ENCODE results near the gene LCE6A. TPM values are rescaled to one million over a fixed set of nuclear protein-coding genes. Genes with fewer than 3 reads are reported as not detected.

Gene LCE6A, protein sequence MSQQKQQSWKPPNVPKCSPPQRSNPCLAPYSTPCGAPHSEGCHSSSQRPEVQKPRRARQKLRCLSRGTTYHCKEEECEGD
- not detected in 2 replicates for polyA plus RNA-seq (2011; rRNA removed)
- not detected in 2 replicates for polyA minus RNA-seq (2011; rRNA and poly(A)+ RNA removed)

- POLR2A ChIA-PET = no interaction called here
- H3K27ac ChIP-seq (ENCODE audit: low read depth, low read length) = no peak within 1 kb of the TSS
- no peak for TF ChIP-seq CTCF (IDR thresholded peaks at IDR 0.05; ENCODE audit: low read depth, low read length)
- H3K27me3 ChIP-seq (ENCODE audit: control insufficient read depth, insufficient read depth, low read length) = no peaks in the 10 kb centered on the region
- no peak for DNase-seq (ENCODE audit: low read depth, low spot score)
- no peaks in the 10 kb centered on the region for H3K9me3 ChIP-seq (ENCODE audit: control insufficient read depth, insufficient read depth, low read length)
- no peak within 1 kb of the TSS for H3K4me3 ChIP-seq (ENCODE audit: low read depth, low read length)
- CTCF ChIA-PET = no interaction called here
These were observed at the start of gene LCE6A for GRCh38 chr1:152842556-152842955. TSS of gene LCE6A (plus strand) at chr1:152842856. CDS start at chr1:152843521, 665 bp downstream.

- ChIA-PET CTCF (no interaction called here), POLR2A (no interaction called here)
- peaks cover 4% of the 10 kb centered on the region for H3K9me3 ChIP-seq (ENCODE audit: control insufficient read depth, insufficient read depth, low read length)
- no peak overlapping the region for H3K27ac ChIP-seq (ENCODE audit: low read depth, low read length)
- no peaks in the 10 kb centered on the region for H3K27me3 ChIP-seq (ENCODE audit: control insufficient read depth, insufficient read depth, low read length)
- no peak for DNase-seq (ENCODE audit: low read depth, low spot score)
- no peak for TF ChIP-seq CTCF (IDR thresholded peaks at IDR 0.05; ENCODE audit: low read depth, low read length)
- no peak overlapping the region for H3K4me3 ChIP-seq (ENCODE audit: low read depth, low read length)
These were observed 47.0 kb upstream of the LCE6A start for GRCh38 chr1:152795686-152796085.

- no peak within 1 kb of the TSS for H3K27ac ChIP-seq (ENCODE audit: low read depth, low read length)
- no peak within 1 kb of the TSS for H3K4me3 ChIP-seq (ENCODE audit: low read depth, low read length)
- ChIA-PET POLR2A (no interaction called here), CTCF (no interaction called here)
- no peaks in the 10 kb centered on the region for H3K27me3 ChIP-seq (ENCODE audit: control insufficient read depth, insufficient read depth, low read length)
- H3K9me3 ChIP-seq (ENCODE audit: control insufficient read depth, insufficient read depth, low read length) = peaks cover 4% of the 10 kb centered on the region
- TF ChIP-seq CTCF (IDR thresholded peaks at IDR 0.05; ENCODE audit: low read depth, low read length) = no peak
- DNase-seq (ENCODE audit: low read depth, low spot score) = no peak
These were observed 46.2 kb upstream of the LCE6A start, which contains the start of gene LCE1D for GRCh38 chr1:152796421-152796820. TSS of gene LCE1D (plus strand) at chr1:152796721. CDS start at chr1:152797795, 1,074 bp downstream.

DNA sequence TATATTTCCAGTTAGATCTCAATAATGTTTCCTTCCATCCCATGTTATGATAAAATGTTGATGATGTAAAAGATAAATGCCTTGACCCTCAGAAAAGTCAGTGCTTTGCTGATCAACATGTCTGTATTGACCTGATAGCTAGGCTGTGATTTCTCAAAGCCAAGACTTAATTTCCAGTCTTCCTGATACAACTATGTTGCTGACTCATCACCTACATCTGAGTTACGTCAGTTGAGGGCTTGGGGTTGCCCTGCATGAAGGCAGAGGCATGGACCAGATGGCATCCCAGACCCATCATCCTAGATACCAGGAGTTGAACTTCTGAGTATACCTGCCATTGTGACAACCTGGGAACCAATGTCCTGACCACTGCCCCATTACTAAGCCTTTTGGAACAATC is 41.3 kb upstream of the LCE6A start:
- ChIA-PET POLR2A (no interaction called here), CTCF (no interaction called here)
- Histone ChIP-seq H3K27ac (ENCODE audit: low read depth, low read length) (no peak overlapping the region), H3K27me3 (ENCODE audit: control insufficient read depth, insufficient read depth, low read length) (no peaks in the 10 kb centered on the region), H3K9me3 (ENCODE audit: control insufficient read depth, insufficient read depth, low read length) (peaks cover 10% of the 10 kb centered on the region), H3K4me3 (ENCODE audit: low read depth, low read length) (no peak overlapping the region)
- no peak for TF ChIP-seq CTCF (IDR thresholded peaks at IDR 0.05; ENCODE audit: low read depth, low read length)
- DNase-seq (ENCODE audit: low read depth, low spot score) = no peak

DNA sequence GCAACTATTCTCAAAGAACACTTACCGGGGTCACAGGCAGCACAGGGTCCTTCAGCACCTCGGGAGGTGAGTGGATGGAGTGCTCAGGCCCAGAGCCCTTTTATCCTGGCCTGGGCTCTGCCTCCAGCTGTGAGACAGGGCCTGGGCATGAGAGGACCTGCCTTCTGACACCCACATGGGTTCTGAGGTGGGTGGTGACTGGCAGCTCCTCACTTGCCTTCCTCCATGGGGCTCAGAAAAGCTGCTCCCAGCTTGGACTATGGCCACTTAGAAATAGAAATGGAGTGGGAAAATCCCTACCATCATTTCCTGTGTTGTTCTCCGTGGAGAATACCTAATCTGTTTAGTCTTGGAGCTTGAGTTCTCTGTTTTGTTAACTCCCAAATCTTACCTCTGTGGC is 36.1 kb upstream of the LCE6A start, which contains the start of gene LCE1C:
Gene LCE1C (minus strand): TSS at position 76 of the 400 bp plus-strand sequence. CDS start 1,173 bp downstream, outside the sequence.
- ChIA-PET CTCF (no interaction called here), POLR2A (no interaction called here)
- DNase-seq (ENCODE audit: low read depth, low spot score) = no peak
- TF ChIP-seq CTCF (IDR thresholded peaks at IDR 0.05; ENCODE audit: low read depth, low read length) = no peak
- H3K9me3 ChIP-seq (ENCODE audit: control insufficient read depth, insufficient read depth, low read length) = peaks cover 6% of the 10 kb centered on the region
- H3K27ac ChIP-seq (ENCODE audit: low read depth, low read length) = no peak within 1 kb of the TSS
- H3K4me3 ChIP-seq (ENCODE audit: low read depth, low read length) = no peak within 1 kb of the TSS
- H3K27me3 ChIP-seq (ENCODE audit: control insufficient read depth, insufficient read depth, low read length) = no peaks in the 10 kb centered on the region
